ENCODE data around the gene WDFY4. TPM values are rescaled to one million over a fixed set of nuclear protein-coding genes. Genes with fewer than 3 reads are reported as not detected.

The WDFY4 gene
- polyA plus RNA-seq, 1 donor (not counting 4 experiments of a cell fraction or from before 2014, with no cell fraction given), result 0.04 TPM

GRCh38 chr10:49008505-49009198, 324.0 kb downstream of the WDFY4 start:
- Histone ChIP-seq H3K36me3 (ENCODE audit: control insufficient read depth in 2 of 2, extremely low read depth in 1 of 2, insufficient read depth in 2 of 2, low read length in 2 of 2) (no peaks in the 10 kb centered on the region), H3K4me2 (ENCODE audit: control insufficient read depth, extremely low read depth, insufficient read depth, low read depth, low read length) (no peak overlapping the region), H3K27me3 (ENCODE audit: control insufficient read depth, extremely low read depth, insufficient read depth, low read length) (no peaks in the 10 kb centered on the region), H3K4me1 (ENCODE audit: control insufficient read depth, extremely low read depth, insufficient read depth, low read length) (no peaks in the 10 kb centered on the region), H3K27ac (ENCODE audit: control insufficient read depth, insufficient read depth, low read length) (no peak overlapping the region), H4K20me1 (ENCODE audit: control insufficient read depth, extremely low read depth, insufficient read depth, low read length) (no peaks in the 10 kb centered on the region), H3K79me2 (ENCODE audit: control insufficient read depth, insufficient read depth, low read length) (no peaks in the 10 kb centered on the region), H3K9ac (ENCODE audit: control insufficient read depth, extremely low read depth, insufficient read depth, low read length) (no peak overlapping the region), H3K9me3 (ENCODE audit: control insufficient read depth, low read depth, low read length) (no peaks in the 10 kb centered on the region), H2AFZ (ENCODE audit: control insufficient read depth, low read length) (no peak overlapping the region), H3K9me1 (ENCODE audit: control insufficient read depth, extremely low read depth, insufficient read depth, low read length) (no peaks in the 10 kb centered on the region), H3K4me3 (ENCODE audit: control insufficient read depth in 2 of 3, extremely low read depth in 1 of 3, insufficient read depth in 2 of 3, low read depth in 1 of 3, low read length in 3 of 3) (no peak overlapping the region)
- TF ChIP-seq CTCF (optimal IDR thresholded peaks at IDR 0.05 in 1 of 3, IDR thresholded peaks at IDR 0.05 in 1 of 3, conservative IDR thresholded peaks at IDR 0.05 in 1 of 3; ENCODE audit: extremely low read depth in 1 of 3, insufficient read depth in 2 of 3, low read length in 3 of 3), result no peak
- no peak for TF ChIP-seq EZH2 (IDR thresholded peaks at IDR 0.05; ENCODE audit: low read length)
- dilution Hi-C loops (cut with MboI; ENCODE audit: extremely low pct_ligation_motif_present, low sequenced_read_pairs), result no loop called here
- no peak for FAIRE-seq
- no peak for DNase-seq (ENCODE audit: low read depth, low spot score)

GRCh38 chr10:49009199-49009979, 324.7 kb downstream of the WDFY4 start:
- DNase-seq (ENCODE audit: low read depth, low spot score) (no peak), FAIRE-seq (no peak)
- TF ChIP-seq CTCF (optimal IDR thresholded peaks at IDR 0.05 in 1 of 3, IDR thresholded peaks at IDR 0.05 in 1 of 3, conservative IDR thresholded peaks at IDR 0.05 in 1 of 3; ENCODE audit: extremely low read depth in 1 of 3, insufficient read depth in 2 of 3, low read length in 3 of 3), result no peak
- TF ChIP-seq EZH2 (IDR thresholded peaks at IDR 0.05; ENCODE audit: low read length), result no peak
- no peaks in the 10 kb centered on the region for H4K20me1 ChIP-seq (ENCODE audit: control insufficient read depth, extremely low read depth, insufficient read depth, low read length)
- H3K4me3 ChIP-seq (ENCODE audit: control insufficient read depth in 2 of 3, extremely low read depth in 1 of 3, insufficient read depth in 2 of 3, low read depth in 1 of 3, low read length in 3 of 3), result no peak overlapping the region
- H3K9me1 ChIP-seq (ENCODE audit: control insufficient read depth, extremely low read depth, insufficient read depth, low read length), result no peaks in the 10 kb centered on the region
- no peaks in the 10 kb centered on the region for H3K27me3 ChIP-seq (ENCODE audit: control insufficient read depth, extremely low read depth, insufficient read depth, low read length)
- no peaks in the 10 kb centered on the region for H3K9me3 ChIP-seq (ENCODE audit: control insufficient read depth, low read depth, low read length)
- H3K4me2 ChIP-seq (ENCODE audit: control insufficient read depth, extremely low read depth, insufficient read depth, low read depth, low read length), result no peak overlapping the region
- H3K4me1 ChIP-seq (ENCODE audit: control insufficient read depth, extremely low read depth, insufficient read depth, low read length), result no peaks in the 10 kb centered on the region
- H3K9ac ChIP-seq (ENCODE audit: control insufficient read depth, extremely low read depth, insufficient read depth, low read length), result no peak overlapping the region
- dilution Hi-C loops (cut with MboI; ENCODE audit: extremely low pct_ligation_motif_present, low sequenced_read_pairs), result no loop called here
- no peak overlapping the region for H2AFZ ChIP-seq (ENCODE audit: control insufficient read depth, low read length)
- no peaks in the 10 kb centered on the region for H3K36me3 ChIP-seq (ENCODE audit: control insufficient read depth in 2 of 2, extremely low read depth in 1 of 2, insufficient read depth in 2 of 2, low read length in 2 of 2)
- H3K79me2 ChIP-seq (ENCODE audit: control insufficient read depth, insufficient read depth, low read length), result no peaks in the 10 kb centered on the region
- H3K27ac ChIP-seq (ENCODE audit: control insufficient read depth, insufficient read depth, low read length), result no peak overlapping the region

Measured in keratinocyte (primary cell).